GM12801 (cell line): ENCODE data around the gene OR6B3.
A peak's percentile ranks its signal among the peaks of the same experiment; 100 is the strongest.

Source experiments
- CTCF ChIP-seq: IDR thresholded peaks from one replicate; pipeline ENCODE4 v1.5.1; 2011; ENCODE audit warnings: control low read depth; ENCODE audit not compliant: insufficient read length; ENCODE audit errors: extremely low read depth

OR6B3 gene

GRCh38 chr2:240024766-240025165 is 28.6 kb downstream of the OR6B3 start:
- TF ChIP-seq CTCF, result no peak

GRCh38 chr2:240023792-240024191 is 29.5 kb downstream of the OR6B3 start:
- no peak for TF ChIP-seq CTCF

GRCh38 chr2:240021488-240022104 is 31.7 kb downstream of the OR6B3 start:
- TF ChIP-seq CTCF, result peak; percentile 41

- no peak for TF ChIP-seq CTCF
These were observed 35.1 kb downstream of the OR6B3 start for GRCh38 chr2:240018071-240018750.

GRCh38 chr2:240014327-240014726 is 39.0 kb downstream of the OR6B3 start:
- TF ChIP-seq CTCF, result no peak

GRCh38 chr2:240013343-240013742 is 40.0 kb downstream of the OR6B3 start:
- TF ChIP-seq CTCF, result no peak

GRCh38 chr2:240002983-240003382 is 50.3 kb downstream of the OR6B3 start:
- TF ChIP-seq CTCF, result no peak
